ENCODE results near the gene RNU2-63P. TPM values are rescaled to one million over a fixed set of nuclear protein-coding genes. Genes with fewer than 3 reads are reported as not detected.
"Not testable (repeated sequence)": the region's sequence is repeated elsewhere in the genome, so short reads cannot be mapped to it uniquely, and the experiment has no call there.

Gene RNU2-63P
- total and polyA plus RNA-seq, 2 donors = 91.1 TPM; not detected in 1

- DNase-seq (ENCODE audit: low read depth in 6 of 9, low spot score in 9 of 9) = no peak
- Histone ChIP-seq H3K36me3 (ENCODE audit: control insufficient read depth in 2 of 2, insufficient read depth in 2 of 2, low read length in 1 of 2) (no peaks in the 10 kb centered on the region), H3K4me3 (ENCODE audit: low read length in 2 of 2) (no peak overlapping the region), H3K9me3 (ENCODE audit: control insufficient read depth in 2 of 2, insufficient read depth in 1 of 2, low read length in 1 of 2) (peaks cover 3 to 7% of the 10 kb centered on the region in 2 donors), H3K4me1 (ENCODE audit: control insufficient read depth in 2 of 2, insufficient read depth in 2 of 2, low read length in 2 of 2) (peaks cover 0 to 11% of the 10 kb centered on the region in 2 donors), H3K27me3 (ENCODE audit: control insufficient read depth in 2 of 2, insufficient read depth in 1 of 2, low read length in 1 of 2) (peaks cover 0 to 7% of the 10 kb centered on the region in 2 donors), H3K27ac (ENCODE audit: low read depth in 1 of 2, low read length in 1 of 2) (no peak overlapping the region)
- WGBS = 97% methylated on average over 6 of the region's 6 CpGs
Measured at GRCh38 chr2:88018909-88019308, 2.6 kb upstream of the RNU2-63P start.

- H3K4me3 ChIP-seq (ENCODE audit: low read length in 2 of 2); DNase-seq (ENCODE audit: low read depth in 6 of 9, low spot score in 9 of 9); H3K27ac ChIP-seq (ENCODE audit: low read depth in 1 of 2, low read length in 1 of 2); H3K36me3 ChIP-seq (ENCODE audit: control insufficient read depth in 2 of 2, insufficient read depth in 2 of 2, low read length in 1 of 2); H3K9me3 ChIP-seq (ENCODE audit: control insufficient read depth in 2 of 2, insufficient read depth in 1 of 2, low read length in 1 of 2); H3K27me3 ChIP-seq (ENCODE audit: control insufficient read depth in 2 of 2, insufficient read depth in 1 of 2, low read length in 1 of 2): not testable (repeated sequence)
- 98% methylated on average over 11 of the region's 11 CpGs for WGBS
- peaks cover 0 to 11% of the 10 kb centered on the region in 2 donors for H3K4me1 ChIP-seq (ENCODE audit: control insufficient read depth in 2 of 2, insufficient read depth in 2 of 2, low read length in 2 of 2)
Measured at GRCh38 chr2:88018077-88018805, 1.9 kb upstream of the RNU2-63P start.

GRCh38 chr2:88017780-88018038 lies 1.4 kb upstream of the RNU2-63P start:
- not testable (repeated sequence) for H3K9me3 ChIP-seq (ENCODE audit: control insufficient read depth in 2 of 2, insufficient read depth in 1 of 2, low read length in 1 of 2); H3K27ac ChIP-seq (ENCODE audit: low read depth in 1 of 2, low read length in 1 of 2); H3K27me3 ChIP-seq (ENCODE audit: control insufficient read depth in 2 of 2, insufficient read depth in 1 of 2, low read length in 1 of 2); H3K36me3 ChIP-seq (ENCODE audit: control insufficient read depth in 2 of 2, insufficient read depth in 2 of 2, low read length in 1 of 2); H3K4me3 ChIP-seq (ENCODE audit: low read length in 2 of 2); DNase-seq (ENCODE audit: low read depth in 6 of 9, low spot score in 9 of 9)
- peaks cover 0 to 11% of the 10 kb centered on the region in 2 donors for H3K4me1 ChIP-seq (ENCODE audit: control insufficient read depth in 2 of 2, insufficient read depth in 2 of 2, low read length in 2 of 2)
- WGBS = 96% methylated on average over 2 of the region's 2 CpGs

- Histone ChIP-seq H3K27ac (ENCODE audit: low read depth in 1 of 2, low read length in 1 of 2) (peak overlapping the region in 1 of 2 donors; percentile 18), H3K9me3 (ENCODE audit: control insufficient read depth in 2 of 2, insufficient read depth in 1 of 2, low read length in 1 of 2) (peaks cover 3 to 7% of the 10 kb centered on the region in 2 donors), H3K27me3 (ENCODE audit: control insufficient read depth in 2 of 2, insufficient read depth in 1 of 2, low read length in 1 of 2) (peaks cover 0 to 7% of the 10 kb centered on the region in 2 donors), H3K4me3 (ENCODE audit: low read length in 2 of 2) (peak overlapping the region; percentile 58 to 61), H3K36me3 (ENCODE audit: control insufficient read depth in 2 of 2, insufficient read depth in 2 of 2, low read length in 1 of 2) (no peaks in the 10 kb centered on the region), H3K4me1 (ENCODE audit: control insufficient read depth in 2 of 2, insufficient read depth in 2 of 2, low read length in 2 of 2) (peaks cover 0 to 11% of the 10 kb centered on the region in 2 donors)
- WGBS = 22% methylated on average over 46 of the region's 46 CpGs
- DNase-seq (ENCODE audit: low read depth in 6 of 9, low spot score in 9 of 9) = peak in 3 of 9 donors; percentile 4 to 55 (median 17)
Measured at GRCh38 chr2:88016960-88017779, 823 bp upstream of the RNU2-63P start.

GRCh38 chr2:88011011-88011410 lies 5.3 kb downstream of the RNU2-63P start:
- H3K27ac ChIP-seq (ENCODE audit: low read depth in 1 of 2, low read length in 1 of 2) = no peak overlapping the region
- H3K27me3 ChIP-seq (ENCODE audit: control insufficient read depth in 2 of 2, insufficient read depth in 1 of 2, low read length in 1 of 2) = no peaks in the 10 kb centered on the region
- H3K4me3 ChIP-seq (ENCODE audit: low read length in 2 of 2) = no peak overlapping the region
- no peaks in the 10 kb centered on the region for H3K9me3 ChIP-seq (ENCODE audit: control insufficient read depth in 2 of 2, insufficient read depth in 1 of 2, low read length in 1 of 2)
- WGBS = 100% methylated on average over 1 of the region's 1 CpG
- H3K36me3 ChIP-seq (ENCODE audit: control insufficient read depth in 2 of 2, insufficient read depth in 2 of 2, low read length in 1 of 2) = no peaks in the 10 kb centered on the region
- H3K4me1 ChIP-seq (ENCODE audit: control insufficient read depth in 2 of 2, insufficient read depth in 2 of 2, low read length in 2 of 2) = no peaks in the 10 kb centered on the region
- no peak for DNase-seq (ENCODE audit: low read depth in 6 of 9, low spot score in 9 of 9)

GRCh38 chr2:88010136-88010535 lies 6.2 kb downstream of the RNU2-63P start:
- DNase-seq (ENCODE audit: low read depth in 6 of 9, low spot score in 9 of 9) = no peak
- Histone ChIP-seq H3K4me1 (ENCODE audit: control insufficient read depth in 2 of 2, insufficient read depth in 2 of 2, low read length in 2 of 2) (no peaks in the 10 kb centered on the region), H3K9me3 (ENCODE audit: control insufficient read depth in 2 of 2, insufficient read depth in 1 of 2, low read length in 1 of 2) (no peaks in the 10 kb centered on the region), H3K27ac (ENCODE audit: low read depth in 1 of 2, low read length in 1 of 2) (no peak overlapping the region), H3K27me3 (ENCODE audit: control insufficient read depth in 2 of 2, insufficient read depth in 1 of 2, low read length in 1 of 2) (no peaks in the 10 kb centered on the region), H3K4me3 (ENCODE audit: low read length in 2 of 2) (no peak overlapping the region), H3K36me3 (ENCODE audit: control insufficient read depth in 2 of 2, insufficient read depth in 2 of 2, low read length in 1 of 2) (no peaks in the 10 kb centered on the region)
- WGBS = 98% methylated on average over 1 of the region's 1 CpG

- Histone ChIP-seq H3K4me3 (ENCODE audit: low read length in 2 of 2) (no peak overlapping the region), H3K36me3 (ENCODE audit: control insufficient read depth in 2 of 2, insufficient read depth in 2 of 2, low read length in 1 of 2) (no peaks in the 10 kb centered on the region), H3K27ac (ENCODE audit: low read depth in 1 of 2, low read length in 1 of 2) (no peak overlapping the region), H3K27me3 (ENCODE audit: control insufficient read depth in 2 of 2, insufficient read depth in 1 of 2, low read length in 1 of 2) (peaks cover 0 to 8% of the 10 kb centered on the region in 2 donors), H3K9me3 (ENCODE audit: control insufficient read depth in 2 of 2, insufficient read depth in 1 of 2, low read length in 1 of 2) (no peaks in the 10 kb centered on the region), H3K4me1 (ENCODE audit: control insufficient read depth in 2 of 2, insufficient read depth in 2 of 2, low read length in 2 of 2) (no peaks in the 10 kb centered on the region)
- DNase-seq (ENCODE audit: low read depth in 6 of 9, low spot score in 9 of 9) = no peak
- 97% methylated on average over 16 of the region's 16 CpGs for whole genome bisulfite sequencing
Measured at GRCh38 chr2:88006912-88007439, 9.4 kb downstream of the RNU2-63P start.

- 98% methylated on average over 6 of the region's 6 CpGs for WGBS
- peaks cover 0 to 8% of the 10 kb centered on the region in 2 donors for H3K27me3 ChIP-seq (ENCODE audit: control insufficient read depth in 2 of 2, insufficient read depth in 1 of 2, low read length in 1 of 2)
- no peak overlapping the region for H3K27ac ChIP-seq (ENCODE audit: low read depth in 1 of 2, low read length in 1 of 2)
- DNase-seq (ENCODE audit: low read depth in 6 of 9, low spot score in 9 of 9) = no peak
- no peaks in the 10 kb centered on the region for H3K9me3 ChIP-seq (ENCODE audit: control insufficient read depth in 2 of 2, insufficient read depth in 1 of 2, low read length in 1 of 2)
- no peaks in the 10 kb centered on the region for H3K36me3 ChIP-seq (ENCODE audit: control insufficient read depth in 2 of 2, insufficient read depth in 2 of 2, low read length in 1 of 2)
- H3K4me1 ChIP-seq (ENCODE audit: control insufficient read depth in 2 of 2, insufficient read depth in 2 of 2, low read length in 2 of 2) = no peaks in the 10 kb centered on the region
- no peak overlapping the region for H3K4me3 ChIP-seq (ENCODE audit: low read length in 2 of 2)
Measured at GRCh38 chr2:88005776-88006175, 10.6 kb downstream of the RNU2-63P start.

- Histone ChIP-seq H3K36me3 (ENCODE audit: control insufficient read depth in 2 of 2, insufficient read depth in 2 of 2, low read length in 1 of 2) (no peaks in the 10 kb centered on the region), H3K4me1 (ENCODE audit: control insufficient read depth in 2 of 2, insufficient read depth in 2 of 2, low read length in 2 of 2) (no peaks in the 10 kb centered on the region), H3K9me3 (ENCODE audit: control insufficient read depth in 2 of 2, insufficient read depth in 1 of 2, low read length in 1 of 2) (no peaks in the 10 kb centered on the region), H3K27me3 (ENCODE audit: control insufficient read depth in 2 of 2, insufficient read depth in 1 of 2, low read length in 1 of 2) (peaks cover 0 to 8% of the 10 kb centered on the region in 2 donors), H3K4me3 (ENCODE audit: low read length in 2 of 2) (no peak overlapping the region), H3K27ac (ENCODE audit: low read depth in 1 of 2, low read length in 1 of 2) (no peak overlapping the region)
- no peak for DNase-seq (ENCODE audit: low read depth in 6 of 9, low spot score in 9 of 9)
- WGBS = 61% methylated on average over 34 of the region's 34 CpGs
Measured at GRCh38 chr2:88003074-88003755, 13.1 kb downstream of the RNU2-63P start.
